Calu3 (cell line): Measurements from ENCODE around the gene MAMDC4. TPM values are rescaled to one million over a fixed set of nuclear protein-coding genes. Genes with fewer than 3 reads are reported as not detected.

Experiments used
- BruUV-seq: library from RNA; stranded (reverse); fragments of 400-500 nt; replicated peaks from 2 replicates; lab custom pipeline; 2021; lab: Mats Ljungman, UMichigan
- CTCF ChIA-PET: fragments of 300-600 bp; sonication (Branson Sonifier 250); formaldehyde crosslinking; loops from one replicate; lab custom pipeline; 2022; ENCODE audit warnings: antibody characterized with exemption; lab: Charles Lee
- DNase-seq: peaks from one replicate; pipeline ENCODE4 v3.0.0; 2022
- H3K27ac Mint-ChIP-seq: one replicate; pipeline ENCODE4 v1.8.0; 2022; ENCODE audit warnings: mixed read lengths; ENCODE audit not compliant: unreplicated experiment
- H3K27me3 Mint-ChIP-seq: one replicate; pipeline ENCODE4 v1.8.0; 2022; ENCODE audit warnings: mixed read lengths; ENCODE audit not compliant: unreplicated experiment
- H3K36me3 Mint-ChIP-seq: one replicate; pipeline ENCODE4 v1.8.0; 2022; ENCODE audit warnings: mild to moderate bottlenecking, moderate library complexity, mixed read lengths; ENCODE audit not compliant: insufficient read depth, unreplicated experiment
- H3K4me1 Mint-ChIP-seq: one replicate; pipeline ENCODE4 v1.8.0; 2022; ENCODE audit warnings: mild to moderate bottlenecking, low read depth, mixed read lengths; ENCODE audit not compliant: unreplicated experiment
- H3K4me3 Mint-ChIP-seq: one replicate; pipeline ENCODE4 v1.8.0; 2022; ENCODE audit warnings: mild to moderate bottlenecking, low read depth, moderate library complexity, mixed read lengths; ENCODE audit not compliant: unreplicated experiment
- H3K9me3 Mint-ChIP-seq: one replicate; pipeline ENCODE4 v1.8.0; 2022; ENCODE audit warnings: low read depth, mixed read lengths; ENCODE audit not compliant: unreplicated experiment
- intact Hi-C: fragments of 100-400 bp; cut with micrococcal nuclease; formaldehyde crosslinking; loops from one replicate; pipeline ENCODE4 v1.10.0; 2022; ENCODE audit not compliant: unreplicated experiment
- total RNA-seq: library from RNA; stranded (reverse); gene quantifications from 2 replicates; pipeline ENCODE4 v1.2.3, GENCODE V29; 2022
- TF ChIP-seq, protein P1 (sequence below): fragments of 200-600 bp; IDR thresholded peaks from one replicate; pipeline ENCODE4 v1.8.0; 2022; ENCODE audit warnings: antibody characterized with exemption; ENCODE audit not compliant: unreplicated experiment

MAMDC4 gene
- total RNA-seq, 1 experiment from 2014 or later: 3.6 TPM

DNA sequence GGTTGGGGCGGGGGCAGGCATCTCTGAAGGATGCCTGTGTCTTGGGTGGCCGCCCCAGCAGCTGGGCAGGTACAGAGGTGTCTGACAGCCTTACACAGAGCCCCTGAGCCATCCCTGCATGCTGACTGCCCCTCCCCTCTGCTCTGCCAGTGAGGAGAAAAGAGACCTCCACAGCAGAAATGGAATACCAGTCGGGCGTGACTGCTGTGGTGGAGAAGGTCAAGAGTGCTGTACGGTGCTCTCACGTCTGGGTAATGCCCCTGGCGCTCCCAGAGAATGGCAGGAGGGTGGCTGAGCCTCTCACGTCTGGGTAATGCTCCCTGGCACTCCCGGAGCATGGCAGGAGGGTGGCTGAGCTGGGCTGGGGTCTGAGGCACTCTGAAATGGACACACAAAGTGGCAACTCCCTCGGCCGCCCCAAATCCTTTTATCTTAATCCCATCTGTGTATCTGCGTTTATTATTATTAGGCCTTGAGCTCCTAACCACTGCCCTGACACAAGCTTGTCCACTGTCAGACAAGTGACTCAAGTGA is 46.9 kb upstream of the MAMDC4 start:
- CTCF ChIA-PET: no interaction called here
- intact Hi-C loops: no loop called here
- no TSS peak for BruUV-seq
- DNase-seq: no peak
- Mint-ChIP-seq H3K36me3 (peaks cover 34% of the 10 kb centered on the region), H3K4me3 (no peak overlapping the region), H3K4me1 (peaks cover 11% of the 10 kb centered on the region), H3K27ac (no peak overlapping the region), H3K9me3 (no peaks in the 10 kb centered on the region), H3K27me3 (no peaks in the 10 kb centered on the region)
- TF ChIP-seq, protein P1, sequence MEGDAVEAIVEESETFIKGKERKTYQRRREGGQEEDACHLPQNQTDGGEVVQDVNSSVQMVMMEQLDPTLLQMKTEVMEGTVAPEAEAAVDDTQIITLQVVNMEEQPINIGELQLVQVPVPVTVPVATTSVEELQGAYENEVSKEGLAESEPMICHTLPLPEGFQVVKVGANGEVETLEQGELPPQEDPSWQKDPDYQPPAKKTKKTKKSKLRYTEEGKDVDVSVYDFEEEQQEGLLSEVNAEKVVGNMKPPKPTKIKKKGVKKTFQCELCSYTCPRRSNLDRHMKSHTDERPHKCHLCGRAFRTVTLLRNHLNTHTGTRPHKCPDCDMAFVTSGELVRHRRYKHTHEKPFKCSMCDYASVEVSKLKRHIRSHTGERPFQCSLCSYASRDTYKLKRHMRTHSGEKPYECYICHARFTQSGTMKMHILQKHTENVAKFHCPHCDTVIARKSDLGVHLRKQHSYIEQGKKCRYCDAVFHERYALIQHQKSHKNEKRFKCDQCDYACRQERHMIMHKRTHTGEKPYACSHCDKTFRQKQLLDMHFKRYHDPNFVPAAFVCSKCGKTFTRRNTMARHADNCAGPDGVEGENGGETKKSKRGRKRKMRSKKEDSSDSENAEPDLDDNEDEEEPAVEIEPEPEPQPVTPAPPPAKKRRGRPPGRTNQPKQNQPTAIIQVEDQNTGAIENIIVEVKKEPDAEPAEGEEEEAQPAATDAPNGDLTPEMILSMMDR: no peak

DNA sequence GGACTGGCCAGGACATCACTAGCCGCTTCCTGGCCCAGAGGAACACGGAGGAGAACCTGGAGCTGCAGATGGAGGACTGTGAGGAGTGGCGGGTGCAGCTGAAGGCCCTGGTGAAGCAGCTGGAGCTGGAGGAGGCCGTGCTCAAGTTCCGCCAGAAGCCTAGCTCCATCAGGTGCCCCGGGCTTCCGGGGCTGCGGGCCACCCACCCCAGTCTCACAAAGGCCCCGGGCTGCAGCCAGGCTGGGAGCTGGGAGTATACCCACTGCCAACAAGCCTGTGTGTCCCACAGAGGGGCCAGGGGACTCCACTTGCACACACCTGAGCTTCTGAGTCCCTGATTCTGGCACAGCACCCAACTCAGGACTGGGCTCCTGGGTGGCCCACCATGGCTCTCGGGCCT is 46.1 kb upstream of the MAMDC4 start:
- TF ChIP-seq, protein P1: no peak
- H3K9me3 Mint-ChIP-seq: no peaks in the 10 kb centered on the region
- no peak overlapping the region for H3K27ac Mint-ChIP-seq
- no TSS peak for BruUV-seq
- H3K27me3 Mint-ChIP-seq: no peaks in the 10 kb centered on the region
- H3K4me1 Mint-ChIP-seq: peaks cover 12% of the 10 kb centered on the region
- peaks cover 29% of the 10 kb centered on the region for H3K36me3 Mint-ChIP-seq
- intact Hi-C loops: no loop called here
- CTCF ChIA-PET: no interaction called here
- H3K4me3 Mint-ChIP-seq: no peak overlapping the region
- no peak for DNase-seq

DNA sequence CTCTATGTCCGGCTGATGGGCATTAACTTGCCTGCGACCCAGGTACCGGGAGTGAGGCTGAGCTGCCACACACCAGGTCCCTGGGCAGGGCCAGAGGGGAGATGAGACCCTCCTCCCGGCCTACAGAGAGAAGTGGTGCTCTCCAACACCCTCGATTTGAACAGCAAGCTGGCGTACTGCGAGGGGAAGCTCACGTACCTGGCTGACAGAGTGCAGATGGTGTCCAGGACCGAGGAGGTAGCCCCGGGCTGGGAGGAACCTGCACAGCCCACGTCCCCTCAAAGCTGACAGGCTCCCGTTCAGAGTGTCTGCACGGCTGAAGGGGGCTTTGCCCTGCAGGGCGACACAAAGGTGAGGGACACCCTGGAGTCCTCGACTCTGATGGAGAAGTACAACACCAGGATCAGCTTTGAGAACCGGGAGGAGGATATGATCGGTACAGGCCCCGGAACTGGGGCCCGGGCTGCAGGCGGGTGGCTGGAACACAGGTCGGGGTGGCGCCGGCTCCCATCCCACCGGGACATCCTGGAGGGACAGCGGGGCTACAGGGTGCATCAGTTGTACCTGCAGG is 45.4 kb upstream of the MAMDC4 start:
- Mint-ChIP-seq H3K9me3 (no peaks in the 10 kb centered on the region), H3K36me3 (peaks cover 30% of the 10 kb centered on the region), H3K27ac (peak overlapping the region; percentile 78), H3K4me3 (peak overlapping the region; percentile 80), H3K27me3 (no peaks in the 10 kb centered on the region), H3K4me1 (peaks cover 12% of the 10 kb centered on the region)
- TF ChIP-seq, protein P1: no peak
- CTCF ChIA-PET: interaction anchor here (0.5 kb wide), 1 partner anchor 106 kb away, joined by 3 read pairs; no protein-coding TSS in a partner anchor
- BruUV-seq: no TSS peak
- intact Hi-C loops: no loop called here
- no peak for DNase-seq

DNA sequence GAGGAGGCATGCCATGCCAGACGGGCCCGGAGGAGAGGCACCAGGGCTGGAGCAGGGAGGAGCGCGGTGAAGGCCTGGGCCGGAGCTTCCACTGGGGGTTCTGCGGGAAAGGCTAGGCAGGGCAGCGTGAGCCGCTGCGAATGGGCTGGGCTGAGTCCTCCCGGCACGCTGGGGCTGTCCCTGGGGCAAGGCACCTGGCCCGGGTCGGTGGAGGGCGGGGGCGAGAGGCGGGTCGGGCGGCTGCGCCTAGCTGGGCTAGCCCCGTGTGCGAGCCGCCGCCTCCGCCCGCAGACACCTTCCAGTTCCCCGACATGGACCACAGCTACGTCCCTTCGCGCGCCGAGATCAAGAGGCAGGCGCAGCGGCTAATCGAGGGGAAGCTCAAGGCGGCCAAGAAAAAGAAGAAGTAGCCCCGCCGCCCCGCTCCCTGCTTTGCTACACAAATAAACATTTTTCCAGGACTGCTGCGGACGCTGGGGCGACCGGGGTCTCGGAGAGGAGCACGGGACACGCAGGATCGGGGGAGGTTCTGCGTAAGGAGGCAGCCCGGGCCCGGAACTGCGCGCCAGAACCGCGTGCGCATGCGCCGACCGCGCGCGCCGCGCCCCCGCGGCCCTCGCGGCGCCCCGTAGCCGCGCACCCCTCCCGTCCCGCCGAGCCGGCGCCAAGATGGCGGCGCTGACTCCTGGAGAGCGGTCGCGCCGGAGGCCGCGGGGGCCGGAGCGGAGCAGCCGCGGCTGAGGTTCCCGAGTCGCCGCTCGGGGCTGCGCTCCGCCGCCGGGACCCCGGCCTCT is 44.7 kb upstream of the MAMDC4 start, which contains the start of gene RABL6:
RABL6 (plus strand) TSS at position 668 of the 794 bp plus-strand sequence. CDS start 249 bp downstream, outside the sequence.
- Mint-ChIP-seq H3K27ac (peak within 1 kb of the TSS; percentile 78), H3K4me1 (peaks cover 12% of the 10 kb centered on the region)
- TF ChIP-seq, protein P1: no peak

More for the DNA sequence above, 44.7 kb upstream of the MAMDC4 start, which contains the start of gene RABL6:
- peak; percentile 76 for DNase-seq
- no peaks in the 10 kb centered on the region for H3K9me3 Mint-ChIP-seq
- peaks cover 30% of the 10 kb centered on the region for H3K36me3 Mint-ChIP-seq
- no peaks in the 10 kb centered on the region for H3K27me3 Mint-ChIP-seq
- BruUV-seq: TSS peak; percentile 67
- H3K4me3 Mint-ChIP-seq: peak within 1 kb of the TSS; percentile 80
- CTCF ChIA-PET: interaction anchor here (0.5 kb wide), 1 partner anchor 107 kb away, joined by 3 read pairs; no protein-coding TSS in a partner anchor
- intact Hi-C loops: no loop called here
